HEK293 (cell line): ENCODE measurements around the gene ENAH.

Experiments used
- CTCF ChIA-PET: fragments of 350-600 bp; formaldehyde crosslinking; extraction: SDS; loops from one replicate; lab custom pipeline; 2021; ENCODE audit warnings: antibody characterized with exemption; lab: Yijun Ruan, JAX
- POLR2A ChIA-PET: fragments of 300-600 bp; formaldehyde crosslinking; extraction: SDS; loops from one replicate; lab custom pipeline; 2020; ENCODE audit warnings: antibody characterized with exemption, inconsistent platforms; lab: Yijun Ruan, JAX
- H3K27ac ChIP-seq: fragments of 200-500 bp; sonication (Bioruptor generic); 2 replicates; pipeline ENCODE4 v1.5.1; 2014; ENCODE audit warnings: low read depth, low read length, control low read depth, inconsistent platforms; ENCODE audit errors: extremely low read depth
- H3K36me3 ChIP-seq, 2 experiments: fragments of 200-500 bp in 1 of 2; sonication (Bioruptor generic) in 1 of 2; 1 replicate in 1 of 2; 2 replicates in 1 of 2; pipeline ENCODE4 v1.5.1; 2014 to 2017; ENCODE audit warnings: inconsistent platforms in 2 of 2, low read length in 2 of 2; ENCODE audit not compliant: control insufficient read depth in 2 of 2, insufficient read depth in 1 of 2
- H3K4me1 ChIP-seq: fragments of 200-500 bp; sonication (Bioruptor generic); 2 replicates; pipeline ENCODE4 v1.5.1; 2014; ENCODE audit warnings: mild to moderate bottlenecking, low read length, inconsistent platforms; ENCODE audit not compliant: control insufficient read depth, insufficient read depth
- H3K4me3 ChIP-seq: 2 replicates; pipeline ENCODE4 v1.5.1; 2011; ENCODE audit warnings: low read depth, mild to moderate bottlenecking, control low read depth, low read length, moderate library complexity
- H3K9me3 ChIP-seq: fragments of 200-500 bp; sonication (Bioruptor generic); 2 replicates; pipeline ENCODE4 v1.5.1; 2014; ENCODE audit warnings: low read depth, low read length, inconsistent platforms; ENCODE audit not compliant: control insufficient read depth, insufficient read depth
- GLIS2 ChIP-seq: fragments of 450-650 bp; formaldehyde crosslinking; IDR thresholded peaks from 2 replicates; pipeline ENCODE4 v1.5.1; 2016; ENCODE audit warnings: missing biosample characterization, missing genetic modification characterization
- HIC1 ChIP-seq: fragments of 450-650 bp; formaldehyde crosslinking; IDR thresholded peaks from 2 replicates; pipeline ENCODE4 v1.5.1; 2016; ENCODE audit warnings: missing biosample characterization, missing genetic modification characterization
- HOXD13 ChIP-seq: sonication (generic); formaldehyde crosslinking; IDR thresholded peaks from 2 replicates; pipeline ENCODE4 v1.8.0; 2022; ENCODE audit warnings: missing genetic modification reagents, borderline replicate concordance
- KLF8 ChIP-seq: fragments of 450-650 bp; formaldehyde crosslinking; IDR thresholded peaks from 2 replicates; pipeline ENCODE4 v1.5.1; 2016; ENCODE audit warnings: missing biosample characterization, missing genetic modification characterization
- MEIS1 ChIP-seq: sonication (generic); formaldehyde crosslinking; IDR thresholded peaks from 2 replicates; pipeline ENCODE4 v1.8.1; 2022; ENCODE audit warnings: missing genetic modification reagents, mild to moderate bottlenecking, borderline replicate concordance
- OVOL3 ChIP-seq: fragments of 450-650 bp; formaldehyde crosslinking; IDR thresholded peaks from 2 replicates; pipeline ENCODE4 v1.5.1; 2016; ENCODE audit warnings: missing biosample characterization, missing genetic modification characterization
- RBAK ChIP-seq: fragments of 450-650 bp; formaldehyde crosslinking; IDR thresholded peaks from 2 replicates; pipeline ENCODE4 v1.5.1; 2016; ENCODE audit warnings: missing biosample characterization, missing genetic modification characterization
- REPIN1 ChIP-seq: fragments of 450-650 bp; formaldehyde crosslinking; IDR thresholded peaks from 2 replicates; pipeline ENCODE4 v1.5.1; 2017; ENCODE audit warnings: missing biosample characterization, missing genetic modification characterization, low read depth
- SP7 ChIP-seq: fragments of 450-650 bp; formaldehyde crosslinking; IDR thresholded peaks from 2 replicates; pipeline ENCODE4 v1.5.1; 2016; ENCODE audit warnings: missing biosample characterization, missing genetic modification characterization
- ZBTB1 ChIP-seq: fragments of 450-650 bp; formaldehyde crosslinking; IDR thresholded peaks from 2 replicates; pipeline ENCODE4 v1.5.1; 2016; ENCODE audit warnings: missing biosample characterization, missing genetic modification characterization
- ZBTB10 ChIP-seq: fragments of 450-650 bp; formaldehyde crosslinking; IDR thresholded peaks from 2 replicates; pipeline ENCODE4 v1.5.1; 2016; ENCODE audit warnings: missing biosample characterization, missing genetic modification characterization
- ZBTB11 ChIP-seq: fragments of 450-650 bp; formaldehyde crosslinking; conservative IDR thresholded peaks from 2 replicates; pipeline ENCODE4 v1.5.1; 2016; ENCODE audit warnings: low read depth, missing biosample characterization, missing genetic modification characterization
- ZBTB20 ChIP-seq: fragments of 450-650 bp; formaldehyde crosslinking; IDR thresholded peaks from 2 replicates; pipeline ENCODE4 v1.5.1; 2016; ENCODE audit warnings: missing biosample characterization, missing genetic modification characterization
- ZBTB48 ChIP-seq: fragments of 450-650 bp; formaldehyde crosslinking; IDR thresholded peaks from 2 replicates; pipeline ENCODE4 v1.5.1; 2016; ENCODE audit warnings: missing biosample characterization, missing genetic modification characterization
- ZFP41 ChIP-seq: fragments of 450-650 bp; formaldehyde crosslinking; IDR thresholded peaks from 2 replicates; pipeline ENCODE4 v1.5.1; 2016; ENCODE audit warnings: missing biosample characterization, missing genetic modification characterization, borderline replicate concordance
- ZNF132 ChIP-seq: fragments of 450-650 bp; formaldehyde crosslinking; IDR thresholded peaks from 2 replicates; pipeline ENCODE4 v1.5.1; 2017; ENCODE audit warnings: missing biosample characterization, missing genetic modification characterization, borderline replicate concordance
- ZNF138 ChIP-seq: fragments of 450-650 bp; formaldehyde crosslinking; IDR thresholded peaks from 2 replicates; pipeline ENCODE4 v1.5.1; 2016; ENCODE audit warnings: missing biosample characterization, missing genetic modification characterization, borderline replicate concordance
- ZNF146 ChIP-seq: fragments of 450-650 bp; formaldehyde crosslinking; IDR thresholded peaks from 2 replicates; pipeline ENCODE4 v1.5.1; 2016; ENCODE audit warnings: missing biosample characterization, missing genetic modification characterization
- ZNF157 ChIP-seq: fragments of 450-650 bp; formaldehyde crosslinking; IDR thresholded peaks from 2 replicates; pipeline ENCODE4 v1.5.1; 2016; ENCODE audit warnings: missing biosample characterization, missing genetic modification characterization
- ZNF23 ChIP-seq: fragments of 450-650 bp; formaldehyde crosslinking; IDR thresholded peaks from 2 replicates; pipeline ENCODE4 v1.5.1; 2016; ENCODE audit warnings: missing biosample characterization, missing genetic modification characterization, borderline replicate concordance
- ZNF37A ChIP-seq: fragments of 450-650 bp; IDR thresholded peaks from 2 replicates; pipeline ENCODE4 v1.5.1; 2018; ENCODE audit warnings: missing biosample characterization, missing genetic modification characterization
- ZNF501 ChIP-seq: fragments of 450-650 bp; formaldehyde crosslinking; IDR thresholded peaks from 2 replicates; pipeline ENCODE4 v1.5.1; 2016; ENCODE audit warnings: missing biosample characterization, missing genetic modification characterization
- ZNF580 ChIP-seq: fragments of 450-650 bp; formaldehyde crosslinking; IDR thresholded peaks from 2 replicates; pipeline ENCODE4 v1.5.1; 2016; ENCODE audit warnings: missing biosample characterization, missing genetic modification characterization
- ZNF610 ChIP-seq: fragments of 450-650 bp; formaldehyde crosslinking; IDR thresholded peaks from 2 replicates; pipeline ENCODE4 v1.5.1; 2016; ENCODE audit warnings: missing biosample characterization, missing genetic modification characterization, borderline replicate concordance
- ZNF664 ChIP-seq: fragments of 450-650 bp; formaldehyde crosslinking; IDR thresholded peaks from 2 replicates; pipeline ENCODE4 v1.5.1; 2016; ENCODE audit warnings: missing biosample characterization, missing genetic modification characterization
- ZNF843 ChIP-seq: fragments of 450-650 bp; formaldehyde crosslinking; IDR thresholded peaks from 2 replicates; pipeline ENCODE4 v1.5.1; 2016; ENCODE audit warnings: missing biosample characterization, missing genetic modification characterization
- ZSCAN16 ChIP-seq: fragments of 450-650 bp; formaldehyde crosslinking; IDR thresholded peaks from 2 replicates; pipeline ENCODE4 v1.5.1; 2016; ENCODE audit warnings: missing biosample characterization, missing genetic modification characterization

ENAH gene

GRCh38 chr1:225653463-225654276 lies 747 bp upstream of the ENAH start (continued):
- TF ChIP-seq ZBTB11 (tag by site-specific recombination) (peak; percentile 45; the same call in 1 of the 2 replicates), MEIS1 (CRISPR knock-in tag) (no peak), ZNF664 (tag by site-specific recombination) (no peak), OVOL3 (tag by site-specific recombination) (peak; percentile 52; the same call in 1 of the 2 replicates), HOXD13 (no peak), ZBTB48 (tag by site-specific recombination) (peak; percentile 90), ZNF132 (tag by site-specific recombination) (no peak), ZFP41 (tag by site-specific recombination) (no peak), GLIS2 (tag by site-specific recombination) (peak; percentile 99), HIC1 (tag by site-specific recombination) (peak; percentile 99), KLF8 (tag by site-specific recombination) (peak; percentile 84), ZNF501 (tag by site-specific recombination) (peak; percentile 99), ZNF157 (no peak), ZNF146 (peak; percentile 30; the same call in 1 of the 2 replicates)

GRCh38 chr1:225651872-225652728 lies 823 bp downstream of the ENAH start:
- CTCF ChIA-PET = interaction anchor here (0.6 to 2.6 kb wide), 18 partner anchors 9 to 175 kb away, joined by 3 to 22 read pairs (median 3); partner anchors contain the start of gene SRP9
- Histone ChIP-seq H3K36me3 (no peaks in the 10 kb centered on the region; a peak in 1 of 3 replicates), H3K9me3 (no peaks in the 10 kb centered on the region), H3K27ac (peak overlapping the region; percentile 97), H3K4me3 (peak overlapping the region; percentile 92), H3K4me1 (peaks cover 52% of the 10 kb centered on the region)
- POLR2A ChIA-PET = interaction anchor here (0.5 to 2.7 kb wide), 33 partner anchors 8 to 292 kb away, joined by 3 to 41 read pairs (median 4); partner anchors contain the start of genes PYCR2, SRP9 and TMEM63A
- TF ChIP-seq ZBTB10 (tag by site-specific recombination) (no peak), ZSCAN16 (tag by site-specific recombination) (no peak), REPIN1 (tag by site-specific recombination) (0 out of 2 replicates have a peak, but pooled peaks have one; percentile 47), ZNF580 (tag by site-specific recombination) (peak; percentile 91), ZNF138 (tag by site-specific recombination) (no peak), ZNF610 (no peak; the same call in 1 of the 2 replicates), ZBTB20 (tag by site-specific recombination) (peak; percentile 87), ZNF23 (tag by site-specific recombination) (no peak), ZBTB1 (tag by site-specific recombination) (no peak; the same call in 1 of the 2 replicates), RBAK (no peak), ZNF843 (tag by site-specific recombination) (peak; percentile 70), SP7 (tag by site-specific recombination) (peak; percentile 61; the same call in 1 of the 2 replicates), ZNF37A (tag by site-specific recombination) (no peak)
